ENCODE measurements around the gene RHBDD1. TPM values are rescaled to one million over a fixed set of nuclear protein-coding genes. Genes with fewer than 3 reads are reported as not detected.

RHBDD1 gene
- total RNA-seq, 1 donor from 2014 or later, result 31.3 TPM

DNA sequence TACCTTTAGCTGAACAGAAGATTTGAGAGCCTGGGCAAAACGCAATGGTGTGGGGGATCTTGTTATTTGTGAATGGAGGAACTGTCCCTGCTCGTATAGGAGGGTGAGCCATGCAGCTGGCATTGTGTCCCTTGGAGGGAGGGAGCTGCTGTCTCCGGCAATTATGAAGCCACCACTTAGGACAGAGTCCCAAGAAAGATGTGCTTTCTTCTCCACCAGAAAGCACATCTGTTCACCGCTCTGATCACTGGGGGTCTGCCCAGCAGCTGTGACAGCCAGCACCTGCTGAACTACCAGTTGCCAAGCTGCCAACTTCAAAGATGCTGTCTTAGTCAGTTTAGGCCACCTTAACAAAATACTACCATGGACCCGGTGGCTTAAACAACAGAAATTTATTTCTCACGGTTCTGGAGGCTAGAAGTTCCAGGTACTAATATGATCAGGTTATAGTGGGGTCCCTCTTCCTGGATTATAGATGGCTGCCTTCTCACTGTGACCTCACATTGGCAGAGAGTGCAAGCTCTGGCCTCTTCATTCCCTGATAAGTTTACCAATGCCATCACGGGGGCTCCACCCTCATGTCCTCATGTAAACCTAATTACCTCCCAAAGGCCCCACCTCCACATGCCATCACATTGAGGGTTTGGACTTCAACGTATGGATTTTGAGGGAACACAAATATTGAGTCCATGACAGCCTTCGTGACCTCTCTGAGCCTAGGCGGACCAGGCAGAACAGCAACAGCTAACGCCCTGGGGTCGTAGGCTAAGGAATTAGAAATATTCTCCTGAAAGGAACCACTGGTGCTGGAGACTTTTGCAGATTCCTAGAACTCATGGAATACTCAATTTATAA is 148.3 kb downstream of the RHBDD1 start:
- Histone ChIP-seq H3K9ac (ENCODE audit: low read length) (no peak overlapping the region), H3K79me2 (ENCODE audit: insufficient read depth, low read length) (no peaks in the 10 kb centered on the region), H2AFZ (ENCODE audit: low read depth, low read length) (no peak overlapping the region), H3K27ac (ENCODE audit: low read depth, low read length) (no peak overlapping the region), H4K20me1 (ENCODE audit: insufficient read depth, low read length) (no peaks in the 10 kb centered on the region), H3K27me3 (ENCODE audit: insufficient read depth, low read length) (no peaks in the 10 kb centered on the region), H3K4me3 (ENCODE audit: insufficient read depth, low read depth, low read length) (no peak overlapping the region), H3K4me2 (ENCODE audit: low read length) (no peak overlapping the region), H3K9me3 (ENCODE audit: insufficient read depth, low read depth, low read length) (no peaks in the 10 kb centered on the region), H3K4me1 (ENCODE audit: insufficient read depth, low read length) (no peaks in the 10 kb centered on the region), H3K36me3 (ENCODE audit: insufficient read depth, low read length) (no peaks in the 10 kb centered on the region)
- DNase-seq (ENCODE audit: low read depth) (no peak), FAIRE-seq (no peak)
- no peaks in the 10 kb centered on the region for H3K9me3 Mint-ChIP-seq (ENCODE audit: unreplicated experiment)
- H3K4me1 Mint-ChIP-seq (ENCODE audit: low read depth, unreplicated experiment), result no peaks in the 10 kb centered on the region
- H3K27me3 Mint-ChIP-seq (ENCODE audit: low read depth, unreplicated experiment), result no peaks in the 10 kb centered on the region
- H3K4me3 Mint-ChIP-seq (ENCODE audit: unreplicated experiment), result no peak overlapping the region
- H3K36me3 Mint-ChIP-seq (ENCODE audit: low read depth, unreplicated experiment), result peaks cover 7% of the 10 kb centered on the region
- H3K27ac Mint-ChIP-seq (ENCODE audit: unreplicated experiment), result no peak overlapping the region
- TF ChIP-seq EZH2 (IDR thresholded peaks at IDR 0.05; ENCODE audit: insufficient read depth, low read length), result no peak
- TF ChIP-seq, protein P1, sequence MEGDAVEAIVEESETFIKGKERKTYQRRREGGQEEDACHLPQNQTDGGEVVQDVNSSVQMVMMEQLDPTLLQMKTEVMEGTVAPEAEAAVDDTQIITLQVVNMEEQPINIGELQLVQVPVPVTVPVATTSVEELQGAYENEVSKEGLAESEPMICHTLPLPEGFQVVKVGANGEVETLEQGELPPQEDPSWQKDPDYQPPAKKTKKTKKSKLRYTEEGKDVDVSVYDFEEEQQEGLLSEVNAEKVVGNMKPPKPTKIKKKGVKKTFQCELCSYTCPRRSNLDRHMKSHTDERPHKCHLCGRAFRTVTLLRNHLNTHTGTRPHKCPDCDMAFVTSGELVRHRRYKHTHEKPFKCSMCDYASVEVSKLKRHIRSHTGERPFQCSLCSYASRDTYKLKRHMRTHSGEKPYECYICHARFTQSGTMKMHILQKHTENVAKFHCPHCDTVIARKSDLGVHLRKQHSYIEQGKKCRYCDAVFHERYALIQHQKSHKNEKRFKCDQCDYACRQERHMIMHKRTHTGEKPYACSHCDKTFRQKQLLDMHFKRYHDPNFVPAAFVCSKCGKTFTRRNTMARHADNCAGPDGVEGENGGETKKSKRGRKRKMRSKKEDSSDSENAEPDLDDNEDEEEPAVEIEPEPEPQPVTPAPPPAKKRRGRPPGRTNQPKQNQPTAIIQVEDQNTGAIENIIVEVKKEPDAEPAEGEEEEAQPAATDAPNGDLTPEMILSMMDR (IDR thresholded peaks at IDR 0.05; ENCODE audit: insufficient read depth, low read depth, low read length), result no peak

DNA sequence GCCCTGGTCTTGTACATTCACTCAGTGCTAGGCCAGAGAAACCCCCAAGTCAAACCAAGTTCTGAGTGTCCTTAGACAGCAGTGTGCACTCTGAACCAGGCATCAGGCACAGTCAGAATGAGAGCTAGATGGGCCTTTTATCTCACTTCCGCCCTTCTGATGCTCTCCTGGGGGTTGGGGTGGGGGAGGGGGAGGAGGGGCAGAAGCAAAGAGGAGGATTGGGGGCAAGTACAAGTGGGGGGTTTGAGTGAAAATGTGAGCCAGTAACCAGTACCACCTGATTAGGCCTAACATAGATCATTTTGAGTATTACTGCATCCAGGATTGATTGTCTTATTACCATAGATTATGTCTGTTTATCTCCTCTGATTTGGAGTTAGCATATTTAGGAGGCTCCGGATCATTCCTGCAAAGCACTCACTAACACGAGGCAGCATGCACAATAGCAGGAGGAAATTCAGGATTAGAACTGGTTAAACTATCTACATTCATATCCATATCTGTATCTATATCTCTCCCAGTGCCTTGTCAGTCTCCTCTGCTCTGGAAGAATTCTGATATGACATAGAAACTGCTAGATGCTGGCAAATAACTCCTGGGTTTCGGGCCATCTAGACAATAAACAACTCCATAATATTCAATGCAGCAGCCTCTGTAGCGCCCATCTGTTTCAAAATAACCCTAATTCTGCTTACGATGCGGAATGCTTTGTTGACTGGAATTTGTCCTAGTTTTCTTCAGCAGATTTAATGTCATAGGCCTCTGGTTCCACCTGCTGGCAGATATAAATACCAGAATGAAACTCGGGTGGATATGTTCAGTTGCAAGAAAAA is 149.1 kb downstream of the RHBDD1 start:
- Mint-ChIP-seq H3K36me3 (ENCODE audit: low read depth, unreplicated experiment) (peaks cover 3% of the 10 kb centered on the region), H3K9me3 (ENCODE audit: unreplicated experiment) (no peaks in the 10 kb centered on the region), H3K27ac (ENCODE audit: unreplicated experiment) (no peak overlapping the region), H3K27me3 (ENCODE audit: low read depth, unreplicated experiment) (no peaks in the 10 kb centered on the region), H3K4me3 (ENCODE audit: unreplicated experiment) (no peak overlapping the region), H3K4me1 (ENCODE audit: low read depth, unreplicated experiment) (no peaks in the 10 kb centered on the region)
- no peak overlapping the region for H3K27ac ChIP-seq (ENCODE audit: low read depth, low read length)
- H4K20me1 ChIP-seq (ENCODE audit: insufficient read depth, low read length), result no peaks in the 10 kb centered on the region
- H3K27me3 ChIP-seq (ENCODE audit: insufficient read depth, low read length), result no peaks in the 10 kb centered on the region
- DNase-seq (ENCODE audit: low read depth), result peak; percentile 44
- peak overlapping the region; percentile 50 for H3K4me2 ChIP-seq (ENCODE audit: low read length)
- TF ChIP-seq, protein P1 (IDR thresholded peaks at IDR 0.05; ENCODE audit: insufficient read depth, low read depth, low read length), result peak; percentile 74
- no peak for TF ChIP-seq EZH2 (IDR thresholded peaks at IDR 0.05; ENCODE audit: insufficient read depth, low read length)
- H2AFZ ChIP-seq (ENCODE audit: low read depth, low read length), result no peak overlapping the region
- H3K4me3 ChIP-seq (ENCODE audit: insufficient read depth, low read depth, low read length), result no peak overlapping the region
- H3K9ac ChIP-seq (ENCODE audit: low read length), result no peak overlapping the region
- H3K79me2 ChIP-seq (ENCODE audit: insufficient read depth, low read length), result no peaks in the 10 kb centered on the region
- H3K9me3 ChIP-seq (ENCODE audit: insufficient read depth, low read depth, low read length), result no peaks in the 10 kb centered on the region
- FAIRE-seq, result peak; percentile 78
- no peaks in the 10 kb centered on the region for H3K4me1 ChIP-seq (ENCODE audit: insufficient read depth, low read length)
- no peaks in the 10 kb centered on the region for H3K36me3 ChIP-seq (ENCODE audit: insufficient read depth, low read length)
